RWPE2 (cell line): Measurements from ENCODE around the gene EGR1.
"Not testable (repeated sequence)": the region's sequence is repeated elsewhere in the genome, so short reads cannot be mapped to it uniquely, and the experiment has no call there.

Experiments used
- ATAC-seq: fragments of 200-7000 bp; cut with Tn5 transposase; 3 replicates; pipeline ENCODE4 v1.9.1; 2021; ENCODE audit warnings: low read depth
- DNase-seq: peaks from one replicate; pipeline ENCODE4 v3.0.0-alpha.2; 2020; ENCODE audit warnings: low spot score
- H3K27ac ChIP-seq: fragments of 450-650 bp; 2 replicates; pipeline ENCODE4 v1.5.1; 2017; ENCODE audit warnings: mild to moderate bottlenecking; ENCODE audit not compliant: poor library complexity, severe bottlenecking
- H3K27me3 ChIP-seq: fragments of 250-450 bp; sonication (Bioruptor Pico); 2 replicates; pipeline ENCODE4 v1.5.1; 2021; ENCODE audit warnings: mild to moderate bottlenecking, moderate library complexity; ENCODE audit not compliant: insufficient read depth, poor library complexity, severe bottlenecking
- H3K36me3 ChIP-seq: fragments of 250-450 bp; sonication (Bioruptor Pico); 2 replicates; pipeline ENCODE4 v1.5.1; 2020; ENCODE audit warnings: low read depth, mild to moderate bottlenecking, moderate library complexity
- H3K4me1 ChIP-seq: fragments of 250-450 bp; sonication (Bioruptor Pico); 2 replicates; pipeline ENCODE4 v1.5.1; 2021; ENCODE audit warnings: mild to moderate bottlenecking, moderate library complexity; ENCODE audit not compliant: insufficient read depth, poor library complexity, severe bottlenecking
- H3K4me3 ChIP-seq: fragments of 250-450 bp; sonication (Bioruptor Pico); 2 replicates; pipeline ENCODE4 v1.5.1; 2021; ENCODE audit warnings: mild to moderate bottlenecking, moderate library complexity; ENCODE audit not compliant: severe bottlenecking
- H3K9me3 ChIP-seq: fragments of 250-450 bp; sonication (Bioruptor Pico); 2 replicates; pipeline ENCODE4 v1.5.1; 2021; ENCODE audit warnings: mild to moderate bottlenecking, moderate library complexity; ENCODE audit not compliant: severe bottlenecking
- TF ChIP-seq, protein P1 (sequence below): fragments of 450-650 bp; IDR thresholded peaks from one replicate; pipeline ENCODE4 v1.5.1; 2017; ENCODE audit warnings: mild to moderate bottlenecking, moderate library complexity; ENCODE audit not compliant: poor library complexity, severe bottlenecking

The EGR1 gene

DNA sequence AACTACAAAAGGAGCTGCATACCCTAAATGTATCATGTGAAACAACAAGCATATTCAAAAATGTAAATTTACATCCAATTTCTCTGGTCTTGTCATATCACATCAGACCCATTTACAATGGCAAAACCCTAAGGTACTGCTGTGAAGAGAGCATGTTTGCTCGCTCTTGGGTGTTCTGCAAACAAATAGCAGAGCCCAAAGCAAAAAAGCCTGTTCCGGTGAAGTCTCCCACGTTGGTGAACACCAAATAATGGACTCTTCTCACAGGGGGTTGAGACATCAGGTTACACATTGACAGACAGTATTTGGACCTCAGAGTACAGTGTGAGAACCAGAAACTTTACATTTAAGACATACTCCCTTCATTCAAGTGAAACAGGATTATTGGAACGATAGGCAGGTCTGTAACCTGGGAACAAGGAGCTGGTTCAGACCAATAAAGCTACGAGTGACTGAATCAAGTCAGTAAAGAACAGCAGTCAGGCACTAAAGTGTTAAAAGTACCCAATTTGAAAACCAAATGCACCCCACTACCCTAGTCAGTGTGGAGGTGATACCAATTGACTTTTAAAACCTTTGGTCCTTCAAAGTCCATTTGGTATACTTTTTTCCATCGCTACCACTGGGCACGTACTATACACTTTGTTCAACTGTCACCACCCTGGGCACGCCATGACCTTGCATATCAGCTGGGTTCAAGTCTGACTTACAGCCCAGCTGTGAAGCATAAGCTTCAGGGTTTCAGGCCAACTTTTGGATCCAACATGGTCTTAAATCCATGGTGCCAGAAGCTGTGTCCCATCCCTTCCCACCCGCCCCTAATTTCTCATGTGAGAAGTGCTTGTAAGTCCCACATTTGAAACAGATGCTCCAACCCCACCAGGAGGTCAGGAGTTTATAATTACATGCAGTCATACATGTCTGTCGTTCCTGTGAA lies 41.4 kb downstream of the EGR1 start:
- no peaks in the 10 kb centered on the region for H3K9me3 ChIP-seq
- no peak overlapping the region for H3K4me3 ChIP-seq
- H3K27ac ChIP-seq, result peak overlapping the region; percentile 95
- TF ChIP-seq, protein P1, sequence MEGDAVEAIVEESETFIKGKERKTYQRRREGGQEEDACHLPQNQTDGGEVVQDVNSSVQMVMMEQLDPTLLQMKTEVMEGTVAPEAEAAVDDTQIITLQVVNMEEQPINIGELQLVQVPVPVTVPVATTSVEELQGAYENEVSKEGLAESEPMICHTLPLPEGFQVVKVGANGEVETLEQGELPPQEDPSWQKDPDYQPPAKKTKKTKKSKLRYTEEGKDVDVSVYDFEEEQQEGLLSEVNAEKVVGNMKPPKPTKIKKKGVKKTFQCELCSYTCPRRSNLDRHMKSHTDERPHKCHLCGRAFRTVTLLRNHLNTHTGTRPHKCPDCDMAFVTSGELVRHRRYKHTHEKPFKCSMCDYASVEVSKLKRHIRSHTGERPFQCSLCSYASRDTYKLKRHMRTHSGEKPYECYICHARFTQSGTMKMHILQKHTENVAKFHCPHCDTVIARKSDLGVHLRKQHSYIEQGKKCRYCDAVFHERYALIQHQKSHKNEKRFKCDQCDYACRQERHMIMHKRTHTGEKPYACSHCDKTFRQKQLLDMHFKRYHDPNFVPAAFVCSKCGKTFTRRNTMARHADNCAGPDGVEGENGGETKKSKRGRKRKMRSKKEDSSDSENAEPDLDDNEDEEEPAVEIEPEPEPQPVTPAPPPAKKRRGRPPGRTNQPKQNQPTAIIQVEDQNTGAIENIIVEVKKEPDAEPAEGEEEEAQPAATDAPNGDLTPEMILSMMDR, result no peak
- peaks cover 34% of the 10 kb centered on the region for H3K4me1 ChIP-seq
- no peaks in the 10 kb centered on the region for H3K27me3 ChIP-seq
- DNase-seq (no peak), ATAC-seq (no peak)
- peaks cover 46% of the 10 kb centered on the region for H3K36me3 ChIP-seq

DNA sequence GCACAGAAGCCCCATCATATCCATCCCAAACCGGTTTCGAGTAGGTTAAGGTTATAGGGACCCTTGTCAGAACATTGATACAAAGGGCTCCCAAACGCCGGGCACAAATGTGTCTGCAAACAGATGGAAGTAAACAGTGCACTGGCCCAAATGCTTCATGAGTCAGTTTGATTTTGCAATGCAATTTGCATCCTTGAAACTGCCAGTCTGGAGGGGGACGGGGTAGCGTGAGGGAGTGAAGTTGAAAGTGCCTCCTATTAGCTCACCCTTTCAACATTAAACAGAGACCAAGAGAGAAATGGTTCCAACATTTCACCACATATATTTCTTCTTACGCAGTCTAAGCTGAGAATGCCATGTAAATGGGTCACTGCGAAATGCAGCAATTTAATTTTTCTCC lies 42.2 kb downstream of the EGR1 start:
- Histone ChIP-seq H3K27ac (peak overlapping the region; percentile 95), H3K36me3 (peaks cover 52% of the 10 kb centered on the region), H3K4me1 (peaks cover 34% of the 10 kb centered on the region)
- not testable (repeated sequence) for H3K9me3 ChIP-seq, DNase-seq, H3K4me3 ChIP-seq, H3K27me3 ChIP-seq
- ATAC-seq, result peak; percentile 31

DNA sequence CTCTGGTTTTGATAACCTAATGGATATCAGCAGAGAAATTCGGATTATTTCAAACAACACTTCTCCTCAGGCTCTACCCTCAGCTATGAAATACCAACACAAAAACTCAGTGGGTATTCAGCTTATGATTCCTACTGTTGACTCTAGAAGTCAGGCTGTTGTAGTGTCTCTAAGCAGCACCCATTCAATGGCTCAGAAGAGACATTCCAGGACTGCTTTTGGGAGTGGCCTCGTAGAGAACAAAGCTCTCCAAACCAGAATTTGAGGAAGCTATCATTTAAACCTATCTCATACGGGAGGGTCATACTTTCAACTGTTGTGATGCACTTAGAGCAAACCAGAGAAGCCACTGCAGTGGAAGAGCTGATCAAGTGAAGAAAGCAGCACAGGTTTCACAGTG lies 43.7 kb downstream of the EGR1 start:
- TF ChIP-seq, protein P1, result no peak
- H3K4me1 ChIP-seq, result peaks cover 29% of the 10 kb centered on the region
- ATAC-seq (no peak), DNase-seq (no peak)
- no peaks in the 10 kb centered on the region for H3K27me3 ChIP-seq
- no peak overlapping the region for H3K27ac ChIP-seq
- no peaks in the 10 kb centered on the region for H3K9me3 ChIP-seq
- H3K4me3 ChIP-seq, result no peak overlapping the region
- peaks cover 65% of the 10 kb centered on the region for H3K36me3 ChIP-seq

DNA sequence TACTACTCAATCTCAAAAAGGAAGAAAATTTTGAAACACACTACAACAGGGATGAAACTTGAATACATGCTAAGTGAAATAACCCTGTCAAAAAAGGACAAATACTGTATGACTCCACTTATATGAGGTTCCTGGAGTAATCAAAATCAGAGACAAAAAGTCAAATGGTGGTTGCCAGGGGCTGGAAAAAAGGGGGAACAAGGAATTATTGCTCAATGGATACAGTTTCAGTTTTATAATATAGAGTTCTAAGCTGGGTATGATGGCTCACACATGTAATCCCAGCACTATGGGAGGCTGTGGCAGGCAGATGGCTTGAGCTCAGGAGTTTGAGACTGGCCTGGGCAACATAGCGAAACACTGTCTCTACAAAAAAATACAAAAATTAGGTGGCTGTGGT lies 48.7 kb downstream of the EGR1 start:
- no peak overlapping the region for H3K4me3 ChIP-seq
- H3K9me3 ChIP-seq, result no peaks in the 10 kb centered on the region
- ATAC-seq, result no peak
- TF ChIP-seq, protein P1, result no peak
- H3K27ac ChIP-seq, result no peak overlapping the region
- DNase-seq, result no peak
- H3K27me3 ChIP-seq, result no peaks in the 10 kb centered on the region
- no peaks in the 10 kb centered on the region for H3K4me1 ChIP-seq
- peaks cover 91% of the 10 kb centered on the region for H3K36me3 ChIP-seq

DNA sequence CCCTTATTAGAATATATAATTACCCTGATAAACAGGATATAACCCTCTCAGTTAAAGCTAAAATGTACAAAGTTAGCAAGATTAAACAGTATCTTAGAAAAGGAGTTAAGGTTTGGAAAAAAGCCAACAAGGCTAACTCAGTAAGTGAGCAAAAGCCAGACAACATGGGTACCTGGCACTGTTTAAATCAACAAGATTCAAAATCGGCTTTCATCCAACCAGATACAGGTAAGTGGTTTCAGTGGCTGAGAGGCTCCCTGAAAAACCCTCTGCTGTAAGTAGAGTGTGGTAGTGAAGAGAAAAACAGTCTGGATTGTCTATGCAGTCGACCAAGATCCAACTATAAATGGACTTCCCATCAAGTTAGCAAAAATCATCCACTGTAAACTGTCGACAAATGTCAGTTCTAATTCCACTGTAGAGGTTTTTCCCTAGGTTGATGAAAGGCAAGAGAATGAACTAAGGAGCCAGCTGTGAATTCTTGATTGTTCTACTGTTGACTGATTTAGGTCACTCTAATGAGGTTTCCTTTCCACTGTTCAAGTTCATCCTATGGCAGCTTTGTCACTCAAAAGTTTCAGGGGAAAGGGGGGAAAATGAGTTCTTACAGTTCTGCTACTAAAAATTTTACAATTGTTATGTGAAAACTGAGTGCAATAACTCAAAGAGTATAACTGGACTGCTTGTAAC lies 50.4 kb downstream of the EGR1 start:
- no peak for ATAC-seq
- Histone ChIP-seq H3K27me3 (no peaks in the 10 kb centered on the region), H3K4me1 (no peaks in the 10 kb centered on the region), H3K9me3 (no peaks in the 10 kb centered on the region), H3K36me3 (peaks cover 87% of the 10 kb centered on the region), H3K27ac (no peak overlapping the region), H3K4me3 (no peak overlapping the region)
- DNase-seq, result no peak
- TF ChIP-seq, protein P1, result no peak
